ENCODE results near the gene PRKCE.

The PRKCE gene

DNA sequence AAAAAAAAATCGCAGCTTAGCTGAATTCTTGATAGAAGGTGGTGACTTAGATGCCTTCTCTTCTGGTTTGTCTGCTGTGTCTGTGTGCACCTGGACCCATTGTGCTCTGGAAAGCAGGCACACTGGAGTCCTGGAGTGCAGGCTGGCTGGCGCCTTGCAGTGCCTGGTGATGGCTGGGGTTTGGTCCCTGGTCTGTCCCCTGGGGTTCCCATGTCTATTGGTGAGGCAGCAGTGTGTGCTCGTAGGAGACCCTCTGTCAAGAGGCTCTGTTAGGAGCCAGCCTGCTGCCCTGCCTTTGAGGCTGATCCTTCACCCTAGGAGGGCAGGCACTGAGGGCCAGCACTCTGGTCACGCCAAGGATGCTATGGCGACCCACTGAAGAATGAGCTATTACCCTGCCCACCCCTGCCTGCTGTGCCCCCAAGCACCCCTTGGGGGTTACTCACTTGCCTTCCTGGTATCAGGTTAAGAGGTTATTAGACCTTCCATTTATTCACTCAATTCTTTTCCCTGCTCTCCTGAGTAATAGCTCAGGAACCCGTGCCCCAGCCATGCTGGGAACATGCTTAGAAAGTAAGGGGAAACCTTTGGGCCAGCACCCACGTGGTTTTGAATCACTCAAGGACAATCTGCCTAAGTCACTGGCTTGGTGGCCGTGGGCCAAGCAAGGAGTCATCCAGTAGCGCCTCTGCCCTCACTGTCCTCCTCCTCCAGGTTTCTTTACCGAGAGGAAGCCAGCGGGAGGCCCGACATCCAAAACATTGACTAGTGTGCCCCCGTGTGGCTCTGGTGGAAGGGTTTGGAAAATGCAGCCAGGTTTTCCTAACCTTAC lies 284.5 kb downstream of the PRKCE start:
- peak; percentile 27 to 36 (median 33) for DNase-seq (ENCODE audit: low read depth in 3 of 3)

DNA sequence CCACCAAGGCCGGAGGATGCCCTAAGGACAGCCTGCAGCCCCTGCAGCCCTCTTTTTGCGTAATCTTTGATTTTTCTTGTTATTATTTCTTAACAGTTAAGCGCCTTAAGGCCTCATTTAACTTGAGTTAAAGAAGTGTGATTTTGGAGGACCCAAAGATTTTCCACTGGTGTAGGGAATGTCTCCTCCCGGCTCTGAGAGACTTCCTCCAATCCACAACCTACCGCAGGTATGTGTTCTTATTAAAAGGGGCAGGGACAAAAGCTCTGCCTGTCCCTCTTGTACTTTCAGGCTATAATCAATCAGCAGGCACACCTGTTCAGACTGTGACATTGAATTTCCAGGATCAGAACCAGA lies 285.1 kb downstream of the PRKCE start:
- DNase-seq (ENCODE audit: low read depth in 3 of 3): no peak

DNA sequence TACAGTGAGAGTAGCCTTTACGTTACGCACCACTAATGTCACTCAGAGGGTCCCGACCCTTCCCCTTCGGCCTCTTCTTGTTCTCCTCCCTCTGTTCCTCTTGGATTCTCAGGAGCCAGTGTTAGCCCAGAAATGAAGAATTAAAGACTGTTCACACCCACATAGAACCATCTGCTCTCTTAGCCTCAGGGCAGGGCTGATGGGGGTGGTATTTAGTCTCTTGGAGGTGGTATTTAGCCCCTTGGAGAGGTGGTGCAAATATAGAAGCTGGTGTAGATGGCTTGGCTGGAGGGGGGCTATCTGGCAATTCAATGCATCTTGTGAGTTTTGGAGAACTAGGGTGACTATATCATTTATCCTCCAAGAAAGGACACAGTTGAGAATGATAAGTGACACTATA lies 286.5 kb downstream of the PRKCE start:
- no peak for DNase-seq (ENCODE audit: low read depth in 3 of 3)

DNA sequence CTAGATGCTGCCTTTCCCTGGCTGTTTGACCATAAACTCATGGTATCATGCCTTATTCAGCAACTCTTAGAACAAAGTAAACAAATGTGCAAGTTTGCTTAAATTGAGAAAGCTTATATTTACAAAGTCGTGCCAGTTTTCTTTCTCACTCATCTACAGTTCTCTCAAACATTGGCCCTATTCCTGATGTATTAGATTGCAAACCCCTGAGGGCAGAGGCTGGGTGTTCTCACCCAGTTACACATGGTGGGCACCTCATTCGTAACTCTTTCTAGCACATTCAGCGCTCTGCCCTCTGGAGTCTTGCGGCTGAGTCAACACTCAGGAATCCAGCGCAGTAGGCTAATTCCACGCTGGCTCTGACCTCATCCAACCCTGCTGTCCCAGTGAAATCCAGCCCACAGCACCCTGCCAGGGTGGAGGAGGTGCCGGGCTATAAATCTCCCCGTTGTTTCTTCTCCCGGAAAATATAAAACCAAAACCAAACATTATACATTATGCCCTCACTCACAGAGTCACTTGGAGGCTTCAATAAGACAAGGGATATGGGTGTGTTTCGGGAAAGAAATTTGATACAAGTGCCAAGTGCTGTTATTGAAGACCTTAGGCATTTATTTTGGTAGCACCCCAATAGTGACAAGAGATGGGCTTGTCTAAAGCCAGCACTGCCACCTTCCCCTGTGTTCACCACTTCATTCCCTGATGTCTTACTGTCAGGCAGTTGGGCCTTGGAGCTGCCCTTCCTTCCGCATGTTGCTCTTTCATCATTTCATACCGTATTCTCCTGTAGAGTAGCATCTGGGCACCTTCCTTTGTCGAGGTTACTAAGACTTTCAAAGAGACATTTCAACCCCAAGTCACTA lies 287.4 kb downstream of the PRKCE start:
- DNase-seq (ENCODE audit: low read depth in 3 of 3): no peak

DNA sequence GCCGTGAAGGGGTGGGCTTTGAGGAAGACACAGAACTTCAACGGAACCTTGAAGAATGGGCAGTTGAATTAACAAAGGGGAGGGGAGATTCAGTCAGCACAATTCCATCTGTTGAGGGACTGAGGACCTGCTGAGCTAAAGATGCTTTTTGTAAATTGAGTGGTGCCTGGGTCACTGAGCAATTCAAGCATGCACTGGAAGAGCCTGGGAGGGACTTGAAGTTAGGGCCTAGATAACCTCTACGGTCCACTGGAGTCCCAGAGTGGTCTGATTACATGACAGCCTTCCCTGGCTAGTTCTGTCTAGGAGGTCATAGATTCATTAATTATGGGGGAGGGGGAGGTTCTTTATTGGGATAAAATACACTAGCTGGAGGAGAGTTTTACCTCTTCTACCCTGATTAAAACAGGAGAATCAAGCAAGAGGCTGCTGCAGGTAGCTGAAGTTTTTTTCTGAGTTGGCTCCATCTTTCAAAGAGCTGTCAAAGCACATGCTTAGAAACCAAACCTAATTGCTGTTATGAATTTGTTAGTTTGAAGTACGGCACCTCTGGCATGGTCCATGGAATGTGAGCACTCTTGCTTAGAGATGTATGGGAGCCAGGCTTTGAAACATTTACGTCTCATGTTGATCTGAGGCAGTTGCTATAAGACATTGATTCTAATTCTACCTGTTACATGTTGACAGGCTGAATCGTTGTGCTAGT lies 290.2 kb downstream of the PRKCE start:
- no peak for DNase-seq (ENCODE audit: low read depth in 3 of 3)

DNA sequence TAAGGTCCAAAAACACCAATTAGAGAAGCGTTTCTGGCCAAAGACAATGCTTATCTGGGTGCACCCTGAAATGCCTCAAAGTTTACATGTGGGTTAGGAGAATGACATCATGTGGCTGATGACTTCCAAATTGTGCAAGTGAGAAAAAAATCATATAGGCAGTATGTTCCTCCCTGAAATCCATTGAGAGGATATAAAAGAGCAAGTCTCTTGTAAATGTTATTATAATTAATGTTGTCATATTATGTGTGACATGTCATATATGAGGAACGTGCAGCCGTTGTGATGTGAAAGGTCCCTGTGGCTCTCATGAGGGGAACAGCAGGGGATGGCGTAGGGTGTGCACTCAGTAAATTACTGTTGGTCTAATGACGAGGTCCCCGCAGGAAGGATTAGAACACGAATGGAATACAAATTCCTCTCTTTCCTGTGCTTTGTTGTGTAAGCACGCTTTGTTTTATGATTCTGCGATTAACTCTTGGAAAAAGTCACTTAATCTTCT lies 290.8 kb downstream of the PRKCE start:
- no peak for DNase-seq (ENCODE audit: low read depth in 3 of 3)

DNA sequence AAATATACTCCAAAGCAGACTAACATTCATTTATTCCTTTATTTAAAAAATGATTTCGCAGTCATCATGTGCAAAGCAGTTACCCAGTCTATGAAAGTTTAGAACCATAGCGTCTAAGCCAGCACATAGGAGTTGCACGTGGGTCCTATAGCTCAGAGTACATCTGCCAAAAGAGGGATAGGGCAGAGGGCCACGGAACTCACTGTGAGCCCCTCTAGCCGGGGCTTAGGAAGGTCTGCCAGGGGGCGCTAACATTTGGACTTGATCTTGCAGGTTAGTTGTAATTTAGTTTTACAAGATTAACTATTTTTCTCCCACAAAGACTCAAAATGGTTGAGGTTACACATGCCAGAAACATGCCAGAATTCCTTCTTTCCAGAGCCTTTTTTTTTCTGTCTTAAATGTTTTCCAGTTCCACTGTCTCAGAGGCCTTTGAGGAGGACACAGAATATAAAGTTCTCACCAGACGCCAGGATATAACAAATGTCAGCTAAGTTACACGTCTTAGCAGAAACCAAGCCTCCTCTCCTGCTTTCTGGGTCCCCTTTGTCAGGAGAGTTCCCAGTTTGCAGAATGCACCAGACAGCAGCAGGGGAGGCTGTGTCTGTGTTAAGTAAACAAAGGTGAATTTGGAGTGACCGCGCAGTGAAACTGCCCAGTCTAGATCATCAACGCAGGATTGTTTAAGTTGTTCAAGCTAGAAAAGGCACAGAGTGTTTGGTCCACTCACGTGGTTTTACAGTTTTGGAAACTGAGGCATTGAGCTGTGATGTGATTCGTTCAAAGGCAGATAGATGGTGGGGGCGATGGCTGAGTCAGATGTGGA lies 292.0 kb downstream of the PRKCE start:
- no peak for DNase-seq (ENCODE audit: low read depth in 3 of 3)

DNA sequence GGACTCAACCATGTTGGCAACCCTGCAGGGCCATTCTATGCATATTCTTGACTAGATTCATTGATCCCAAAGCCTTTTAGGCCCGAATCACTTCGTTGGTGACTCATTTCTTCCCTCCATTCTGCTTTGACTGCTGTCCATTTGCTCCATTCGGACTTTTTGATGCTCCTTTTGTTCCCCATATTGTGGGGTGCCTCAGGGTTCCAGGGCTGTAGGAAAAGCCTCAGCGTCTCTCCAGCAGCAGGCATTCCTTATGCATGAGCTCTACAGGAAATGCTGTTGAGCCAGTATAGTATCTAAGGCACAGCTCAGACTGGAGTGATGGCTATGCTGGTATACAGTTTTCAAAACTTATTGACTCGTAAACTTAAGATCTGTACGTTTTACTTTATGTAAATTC lies 292.6 kb downstream of the PRKCE start:
- DNase-seq (ENCODE audit: low read depth in 3 of 3): no peak

DNA sequence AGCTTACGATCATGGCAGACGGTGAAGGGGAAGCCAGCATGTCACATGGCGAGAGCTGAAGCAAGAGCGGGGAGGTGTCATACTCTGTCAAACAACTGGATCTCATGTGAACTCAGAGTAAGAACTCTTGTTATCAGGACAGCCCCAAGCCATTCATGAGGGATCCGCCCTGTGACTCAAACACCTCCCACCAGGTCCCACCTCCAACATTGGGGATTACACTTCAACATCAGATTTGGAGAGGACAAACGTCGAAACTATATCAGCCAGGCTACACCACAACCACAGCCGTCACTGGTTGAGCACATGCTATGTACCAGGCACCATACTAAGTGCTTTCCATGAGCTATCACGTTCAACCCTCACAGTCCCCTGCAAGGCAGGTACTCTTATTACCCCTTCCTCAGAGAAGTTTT lies 293.8 kb downstream of the PRKCE start:
- DNase-seq (ENCODE audit: low read depth in 3 of 3): no peak

DNA sequence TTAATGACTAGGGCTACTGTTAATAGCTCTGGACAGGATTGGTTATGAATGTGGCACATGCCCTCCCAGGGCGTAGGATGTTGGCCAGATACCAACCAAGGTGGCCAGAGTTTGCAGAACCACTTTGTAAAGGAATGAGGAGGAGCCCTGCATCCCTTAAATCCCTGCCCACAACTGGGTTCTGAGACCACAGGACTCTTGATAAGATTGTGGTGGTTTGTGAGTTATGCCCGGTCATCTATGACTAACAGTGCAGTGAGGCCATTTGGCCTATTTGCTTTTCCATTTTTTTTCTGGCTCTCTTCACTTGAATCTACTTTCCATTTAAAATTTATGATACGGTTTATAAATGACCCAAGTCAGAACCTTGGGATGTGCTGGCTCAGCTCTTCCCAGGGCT lies 294.5 kb downstream of the PRKCE start:
- DNase-seq (ENCODE audit: low read depth in 3 of 3): no peak

DNA sequence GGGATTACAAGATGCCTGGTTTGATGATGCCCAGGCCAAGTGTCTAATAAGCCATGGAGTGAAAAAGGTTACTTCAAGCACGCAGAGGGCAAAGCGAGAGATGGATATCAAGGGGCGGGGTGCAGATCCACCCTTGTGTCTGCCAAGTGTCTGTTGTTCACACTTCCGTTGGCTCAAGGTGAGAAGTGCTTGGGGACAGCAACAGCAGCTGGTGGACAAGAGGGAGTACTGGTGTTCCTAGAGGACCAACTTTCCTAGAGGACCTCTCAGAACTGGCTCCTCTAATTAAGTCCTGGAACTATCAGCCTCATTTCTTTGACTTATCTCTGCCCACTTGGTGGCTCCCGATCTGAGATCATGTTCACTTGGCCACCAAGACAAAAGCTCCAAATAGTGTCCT lies 299.1 kb downstream of the PRKCE start:
- no peak for DNase-seq (ENCODE audit: low read depth in 3 of 3)

DNA sequence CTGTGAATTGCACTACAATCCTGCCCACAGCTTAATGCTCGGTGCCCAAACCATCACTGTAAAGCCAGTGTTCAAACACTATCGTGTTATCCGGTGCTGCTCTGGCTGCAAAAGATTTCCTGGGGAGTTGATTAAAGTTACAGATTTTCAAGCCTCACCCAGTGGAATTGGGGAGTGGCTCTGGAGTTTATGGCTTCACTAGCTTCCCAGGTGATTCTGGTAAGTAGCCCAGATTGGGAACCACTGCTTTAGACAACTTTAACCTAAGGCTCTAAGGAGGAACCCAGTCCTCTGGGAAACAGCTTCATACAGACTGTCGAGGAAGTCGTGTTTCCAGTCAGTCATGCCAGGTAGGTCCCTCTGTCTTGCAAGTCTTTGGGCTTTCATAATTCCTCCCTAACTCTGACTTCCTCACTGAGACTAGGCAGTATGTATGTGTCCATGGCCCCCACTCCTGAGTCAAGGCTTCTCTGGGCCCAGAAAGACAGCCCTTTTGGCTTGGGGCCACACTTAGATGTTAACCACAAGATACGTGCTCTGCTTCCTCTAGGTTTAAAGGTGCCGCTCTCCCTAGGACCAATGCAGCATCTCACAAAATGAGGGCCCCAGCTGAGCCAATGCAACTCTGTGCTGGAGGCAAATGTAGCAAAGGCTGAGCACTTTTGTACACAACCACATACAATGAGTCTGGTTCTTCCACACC lies 299.7 kb downstream of the PRKCE start:
- no peak for DNase-seq (ENCODE audit: low read depth in 3 of 3)

DNA sequence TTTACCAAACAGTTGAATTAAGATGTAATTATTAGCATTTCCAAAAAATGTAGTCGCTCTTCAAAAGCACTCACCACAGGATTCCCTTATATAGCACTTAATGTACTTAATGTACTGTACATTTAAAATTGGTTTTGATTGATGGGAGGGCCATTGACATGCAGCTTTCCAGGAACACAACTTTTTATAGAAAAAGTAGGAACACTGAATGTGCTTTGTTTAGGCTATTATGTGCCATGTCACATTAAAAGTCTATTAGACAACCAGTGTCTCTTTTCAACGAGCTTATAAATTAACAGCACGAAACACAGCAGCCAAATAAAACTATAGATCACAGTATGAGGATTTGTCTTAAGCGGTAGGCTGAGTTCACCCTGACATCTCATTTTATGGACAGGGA lies 301.1 kb downstream of the PRKCE start:
- DNase-seq (ENCODE audit: low read depth in 3 of 3): no peak

DNA sequence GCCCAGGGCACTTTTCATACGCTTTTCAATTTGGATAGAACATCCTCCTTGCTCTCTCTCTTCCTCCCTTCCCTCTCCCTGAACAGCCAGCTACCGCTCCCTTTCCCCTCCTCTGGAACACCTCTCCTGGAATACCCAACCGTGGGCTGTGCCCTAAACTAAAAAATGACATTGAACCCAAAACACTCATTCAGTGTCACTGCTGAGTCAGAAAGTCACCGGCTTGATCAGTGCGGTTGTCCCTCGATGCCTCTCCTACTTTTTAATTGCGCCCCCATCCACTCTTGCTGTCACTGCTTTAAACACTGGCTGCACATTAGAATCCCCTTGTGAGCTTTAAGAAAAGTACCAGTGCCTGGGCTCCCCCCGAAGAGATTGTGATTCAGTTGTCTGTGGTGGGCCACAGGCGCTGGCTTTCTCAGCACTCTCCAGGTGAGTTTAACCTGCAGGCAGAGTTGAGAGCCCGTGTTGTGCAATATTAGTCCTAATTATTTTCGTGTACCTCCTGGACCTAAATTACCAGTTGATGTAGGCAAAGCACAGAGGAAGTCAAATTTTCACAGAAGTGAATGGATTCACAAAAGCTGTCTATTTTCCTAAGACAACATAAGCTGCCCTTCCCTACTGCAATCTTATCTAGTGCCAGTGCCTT lies 302.0 kb downstream of the PRKCE start:
- DNase-seq (ENCODE audit: low read depth in 3 of 3): no peak

DNA sequence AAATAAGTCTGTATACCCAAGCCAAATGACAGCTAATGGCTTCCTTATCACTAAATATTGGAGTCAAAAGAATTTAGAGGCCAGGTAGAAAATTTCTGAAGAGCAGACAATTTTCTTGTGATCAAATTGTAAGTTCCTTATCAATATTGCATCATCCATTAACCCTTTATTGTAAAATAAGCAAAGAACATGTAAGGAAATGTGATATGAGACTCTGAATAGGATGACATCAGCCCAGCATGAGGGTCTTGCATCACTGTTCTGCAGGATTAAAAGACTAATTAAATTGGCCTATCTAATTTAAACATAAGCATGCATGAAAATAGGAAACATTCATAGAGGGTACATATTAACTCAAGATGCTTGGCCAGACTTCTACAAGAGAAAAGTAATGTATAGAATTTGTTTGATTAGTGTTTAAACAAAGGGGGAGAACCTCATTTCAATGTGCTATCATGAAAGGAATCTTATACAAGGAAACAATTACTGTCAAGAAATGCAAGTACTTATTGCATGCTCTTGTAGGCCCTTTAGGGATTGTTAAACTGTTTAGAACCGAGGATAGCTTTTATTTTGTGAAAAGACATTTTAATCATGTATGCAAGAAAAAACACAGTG lies 302.9 kb downstream of the PRKCE start:
- DNase-seq (ENCODE audit: low read depth in 3 of 3): no peak

DNA sequence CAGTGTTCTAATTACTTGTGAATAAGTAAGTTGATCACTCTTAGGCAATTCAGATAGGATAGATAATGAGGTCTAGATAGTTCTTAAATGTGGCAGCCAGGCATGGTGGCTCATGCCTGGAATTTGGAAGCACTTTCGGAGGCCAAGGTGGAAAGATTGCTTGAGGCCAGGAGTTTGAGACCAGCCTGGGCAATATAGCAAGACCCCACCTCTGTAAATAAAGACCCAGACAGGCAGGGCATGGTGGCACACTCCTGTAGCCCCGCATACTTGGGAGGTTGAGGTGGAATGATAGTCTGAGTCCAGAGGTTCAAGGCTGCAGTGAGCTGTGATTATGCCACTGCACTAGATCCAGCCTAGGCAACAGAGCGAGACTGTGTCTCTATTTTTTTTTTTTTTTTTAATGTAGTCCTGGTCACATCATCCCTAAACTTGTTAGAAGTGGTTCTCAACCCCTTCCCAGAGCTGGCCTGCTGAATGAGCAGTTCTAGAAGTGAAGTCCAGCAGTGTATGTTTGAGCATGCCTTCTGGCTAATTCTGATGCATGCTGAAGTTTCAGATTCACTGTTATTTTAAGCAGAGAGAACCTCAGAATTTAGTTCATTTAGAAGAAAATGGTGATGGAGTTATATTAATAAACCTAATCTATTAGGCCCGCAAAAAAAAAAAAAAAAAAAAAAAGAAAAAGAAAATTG lies 306.2 kb downstream of the PRKCE start:
- no peak for DNase-seq (ENCODE audit: low read depth in 3 of 3)

DNA sequence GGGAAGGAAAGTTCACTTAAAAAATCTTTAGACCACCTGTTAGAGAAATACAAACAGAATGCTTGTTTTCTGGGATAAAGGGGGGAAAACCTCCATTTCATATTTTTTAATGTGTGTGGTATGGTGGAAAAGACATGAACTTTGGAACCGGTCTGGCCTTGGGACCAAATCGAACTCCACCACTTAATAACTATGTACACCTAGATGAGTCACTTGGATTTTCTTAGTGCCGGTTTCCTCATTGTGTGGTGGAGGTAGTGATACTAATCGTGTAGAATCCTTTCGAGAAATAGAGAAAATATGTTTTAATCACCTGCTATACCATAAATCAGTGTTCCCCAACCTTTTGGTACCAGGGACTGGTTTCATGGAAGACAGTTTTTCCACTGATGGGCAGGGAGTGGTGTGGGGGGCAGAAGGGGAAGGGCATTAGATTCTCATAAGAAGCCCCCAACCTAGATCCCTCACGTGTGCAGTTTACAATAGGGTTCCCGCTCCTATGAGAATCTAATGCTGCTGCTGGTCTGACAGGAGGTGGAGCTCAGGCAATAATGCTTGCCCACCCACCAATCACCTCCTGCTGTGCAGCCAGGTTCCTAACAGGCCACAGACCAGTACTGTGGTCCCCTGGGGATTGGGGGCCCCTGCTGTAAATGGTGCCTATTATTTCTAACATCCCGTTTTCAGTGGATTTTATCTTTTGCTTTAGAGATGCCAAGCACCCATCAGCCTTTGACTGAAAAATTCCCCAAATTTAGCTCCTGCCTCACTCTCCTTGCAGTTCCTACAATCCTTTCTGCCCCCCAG lies 308.8 kb downstream of the PRKCE start:
- DNase-seq (ENCODE audit: low read depth in 3 of 3): no peak

DNA sequence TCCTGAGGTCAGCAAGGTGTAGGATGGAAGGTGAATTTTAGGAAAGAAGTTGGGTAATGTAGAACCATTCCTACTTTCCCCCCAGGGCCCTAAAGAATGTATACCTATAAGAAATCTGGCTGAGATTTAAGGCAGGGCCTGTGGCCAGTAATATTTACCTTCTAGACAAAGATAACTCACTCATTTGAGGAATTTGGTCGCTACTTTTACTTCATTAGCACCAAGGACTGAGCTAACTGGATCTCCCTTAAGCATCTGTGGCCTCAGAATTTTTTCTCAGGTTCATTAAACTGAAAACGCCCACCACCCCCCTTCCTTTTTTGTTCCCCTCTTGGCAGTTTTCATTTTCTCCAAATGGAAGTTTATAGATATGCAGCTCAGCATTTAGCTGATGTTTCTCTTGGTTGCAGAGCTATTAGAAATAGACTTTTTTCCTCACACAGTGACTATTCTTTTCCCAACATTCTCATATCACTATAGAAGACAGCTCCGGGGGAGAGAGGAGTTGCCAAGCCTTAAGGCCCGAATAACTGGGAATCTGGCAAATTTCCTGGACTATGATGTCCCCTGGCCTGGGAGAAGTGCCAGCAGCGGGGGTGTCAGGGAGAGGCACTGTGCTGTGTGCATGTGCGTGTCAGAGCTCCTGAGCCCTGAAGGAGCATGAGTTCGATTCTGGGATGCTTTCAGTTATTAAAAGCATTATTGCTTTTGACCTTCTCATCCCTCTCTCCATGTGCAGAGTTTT lies 310.9 kb downstream of the PRKCE start:
- no peak for DNase-seq (ENCODE audit: low read depth in 3 of 3)

Measured in stimulated activated CD4-positive, alpha-beta T cell treated with anti-CD3 and anti-CD28 coated beads, TNF-alpha, amount 100 ng/mL, for 48 hours (primary cell).